K562 (cell line): ENCODE data around the gene KMT5B. TPM values are rescaled to one million over a fixed set of nuclear protein-coding genes. Genes with fewer than 3 reads are reported as not detected.

Source experiments
- ATAC-seq: fragments of 200-7000 bp; cut with Tn5 transposase; 3 replicates; pipeline ENCODE4 v1.9.1; 2020; ENCODE audit warnings: moderate library complexity
- BruUV-seq: library from RNA; stranded (reverse); fragments of 400-500 nt; replicated peaks from 2 replicates; lab custom pipeline; 2021; lab: Mats Ljungman, UMichigan
- CTCF ChIA-PET: fragments of 300-600 bp; formaldehyde crosslinking; extraction: SDS; loops from one replicate; lab custom pipeline; 2021; ENCODE audit warnings: low intra/inter-chr PET ratio; lab: Yijun Ruan, JAX
- POLR2A ChIA-PET: fragments of 300-600, 350-650 bp; sonication (Branson Sonifier 250); formaldehyde crosslinking; extraction: SDS; loops from one replicate; lab custom pipeline; 2021; ENCODE audit warnings: antibody characterized with exemption, inconsistent platforms; lab: Yijun Ruan, JAX
- DNase-seq, 4 experiments: peaks; one replicate each; pipeline versions ENCODE4 v3.0.0 to v3.0.0-alpha.2; 2011 to 2018; ENCODE audit warnings: low spot score in 3 of 4, mixed read lengths in 3 of 4; ENCODE audit errors: extremely low read depth in 1 of 4
- FAIRE-seq: peaks from 2 replicates; lab custom pipeline; 2011; peaks lifted over from hg19 to GRCh38; lab: Jason Lieb, UNC
- H2AFZ ChIP-seq: 2 replicates; pipeline ENCODE4 v1.6.0; 2011; ENCODE audit warnings: low read depth, low read length, control low read depth, inconsistent platforms
- H3K27ac ChIP-seq: fragments of 200-600 bp; 3 replicates; pipeline ENCODE4 v1.8.0; 2011; ENCODE audit warnings: low read depth, mild to moderate bottlenecking, control low read depth, inconsistent platforms, low read length, moderate library complexity, mixed read lengths; ENCODE audit errors: extremely low read depth
- H3K27me3 ChIP-seq, 2 experiments: fragments of 300-600 bp in 1 of 2; 2 replicates in 1 of 2; 3 replicates in 1 of 2; pipeline versions ENCODE4 v1.6.0 to v1.8.0; 2011; ENCODE audit warnings: inconsistent platforms in 2 of 2, low read length in 2 of 2, mild to moderate bottlenecking in 1 of 2, mixed read lengths in 1 of 2, moderate library complexity in 1 of 2; ENCODE audit not compliant: control insufficient read depth in 2 of 2, insufficient read depth in 2 of 2
- H3K36me3 ChIP-seq: fragments of 300-600 bp; 3 replicates; pipeline ENCODE4 v1.8.0; 2011; ENCODE audit warnings: mild to moderate bottlenecking, low read length, inconsistent platforms; ENCODE audit not compliant: control insufficient read depth, insufficient read depth
- H3K4me1 ChIP-seq, 2 experiments: fragments of 200-600 bp in 1 of 2; replicated peaks in 1 of 2; 2 replicates in 1 of 2; 3 replicates in 1 of 2; pipeline versions ENCODE4 v1.5.1 to v1.8.0; 2011; ENCODE audit warnings: inconsistent platforms in 2 of 2, low read length in 2 of 2, mild to moderate bottlenecking in 1 of 2, mixed read lengths in 1 of 2, moderate library complexity in 1 of 2; ENCODE audit not compliant: control insufficient read depth in 2 of 2, insufficient read depth in 2 of 2
- H3K4me2 ChIP-seq: 2 replicates; pipeline ENCODE4 v1.6.1; 2011; ENCODE audit warnings: low read length, control low read depth, inconsistent platforms, mixed read lengths; ENCODE audit not compliant: insufficient read depth
- H3K4me3 ChIP-seq: fragments of 200-600 bp; sonication (generic), shearing (Covaris generic); 2 replicates; pipeline ENCODE4 v1.5.1; 2016; ENCODE audit warnings: control low read depth, inconsistent platforms
- H3K79me2 ChIP-seq: fragments of 200-600 bp; 3 replicates; pipeline ENCODE4 v1.8.0; 2011; ENCODE audit warnings: low read length, inconsistent platforms; ENCODE audit not compliant: control insufficient read depth, insufficient read depth
- H3K9ac ChIP-seq, 2 experiments: 2 replicates each; pipeline versions ENCODE4 v1.6.0 to v1.6.1; 2011; ENCODE audit warnings: low read depth in 2 of 2, low read length in 2 of 2, control low read depth in 1 of 2, inconsistent platforms in 1 of 2, mild to moderate bottlenecking in 1 of 2, mixed read lengths in 1 of 2; ENCODE audit not compliant: insufficient read depth in 1 of 2
- H3K9me1 ChIP-seq: one replicate; pipeline ENCODE4 v1.6.0; 2011; ENCODE audit warnings: inconsistent platforms, mild to moderate bottlenecking, low read length, moderate library complexity; ENCODE audit not compliant: control insufficient read depth, insufficient read depth
- H3K9me3 ChIP-seq: replicated peaks from 2 replicates; pipeline ENCODE4 v1.5.1; 2011; ENCODE audit warnings: low read depth, low read length, inconsistent platforms; ENCODE audit not compliant: control insufficient read depth, insufficient read depth
- H4K20me1 ChIP-seq: replicated peaks from 2 replicates; pipeline ENCODE4 v1.6.1; 2011; ENCODE audit warnings: low read length, inconsistent platforms, mixed read lengths; ENCODE audit not compliant: control insufficient read depth, insufficient read depth
- AFF4 ChIP-seq: sonication (generic); formaldehyde crosslinking; IDR thresholded peaks from 2 replicates; pipeline ENCODE4 v1.8.0; 2023; ENCODE audit warnings: mild to moderate bottlenecking, missing genetic modification reagents
- CBFB ChIP-seq: sonication (generic); formaldehyde crosslinking; IDR thresholded peaks from 2 replicates; pipeline ENCODE4 v1.4.0; 2020; ENCODE audit warnings: mild to moderate bottlenecking, missing genetic modification reagents
- DEAF1 ChIP-seq: fragments of 450-650 bp; formaldehyde crosslinking; IDR thresholded peaks from 2 replicates; pipeline ENCODE4 v1.4.0; 2020; ENCODE audit warnings: mild to moderate bottlenecking, moderate library complexity
- DPF2 ChIP-seq: fragments of 450-650 bp; IDR thresholded peaks from 2 replicates; pipeline ENCODE4 v1.6.1; 2016
- MCM3 ChIP-seq: fragments of 450-650 bp; IDR thresholded peaks from 2 replicates; pipeline ENCODE4 v1.6.1; 2016
- MEIS2 ChIP-seq: fragments of 450-650 bp; IDR thresholded peaks from 2 replicates; pipeline ENCODE4 v1.6.1; 2014; ENCODE audit warnings: mild to moderate bottlenecking; ENCODE audit not compliant: partially characterized antibody
- NRF1 ChIP-seq, 2 experiments: fragments of 450-650 bp; IDR thresholded peaks in 1 of 2; conservative IDR thresholded peaks in 1 of 2; 2 replicates each; pipeline ENCODE4 v1.6.1; 2014; ENCODE audit warnings: mild to moderate bottlenecking in 2 of 2
- POU5F1 ChIP-seq: fragments of 150-350 bp; IDR thresholded peaks from 2 replicates; pipeline ENCODE4 v1.6.1; 2014; ENCODE audit warnings: borderline replicate concordance, low read length, low read depth, mild to moderate bottlenecking; ENCODE audit not compliant: partially characterized antibody
- SMARCE1 ChIP-seq: fragments of 450-650 bp; IDR thresholded peaks from 2 replicates; pipeline ENCODE4 v1.7.1; 2016; ENCODE audit warnings: mild to moderate bottlenecking
- ZNF518B ChIP-seq: fragments of 250-450 bp; sonication (Bioruptor Pico); IDR thresholded peaks from 2 replicates; pipeline ENCODE4 v1.5.0; 2021; ENCODE audit warnings: mild to moderate bottlenecking, moderate library complexity
- WGBS: fragments of 100-300 bp; shearing (Covaris generic); methylation state at CpG from one replicate; pipeline ENCODE4 v1.1.6; 2016; ENCODE audit warnings: low coverage, mixed read lengths; ENCODE audit not compliant: insufficient coverage; ENCODE audit errors: missing lambda C conversion rate; 5-methylcytosine and 5-hydroxymethylcytosine counted together
- in situ Hi-C: fragments of 300-500 bp; cut with MboI; formaldehyde crosslinking; loops from 4 replicates; pipeline ENCODE4 v1.15.0; 2018; ENCODE audit warnings: inconsistent platforms, mixed read lengths
- intact Hi-C: fragments of 100-400 bp; cut with micrococcal nuclease; formaldehyde crosslinking; loops from 2 replicates; pipeline ENCODE4 v1.14.2; 2022
- polyA plus RNA-seq, 8 experiments: library from polyadenylated mRNA; depleted of rRNA in 4 of 8; stranded (reverse) in 5 of 8; unstranded in 3 of 8; fragments of >200 nt; fragmentation: Nextera tagmentation in 2 of 8; fragmentation: Illumina TruSeq in 1 of 8; extraction: Ambion mirVana in 2 of 8; extraction: Trizol in 1 of 8; gene quantifications; 2 replicates each; pipeline versions ENCODE4 v1.2.1 to v1.2.3, GENCODE V29; 2011 to 2014; ENCODE audit warnings: inconsistent platforms in 1 of 8, missing spikeins in 1 of 8
- total RNA-seq, 7 experiments: library from RNA; depleted of rRNA in 6 of 7; stranded (reverse); fragments of >200 nt in 6 of 7; fragmentation: Illumina TruSeq in 2 of 7; extraction: Trizol in 2 of 7; gene quantifications; 2 replicates each; pipeline versions ENCODE4 v1.2.1 to v1.2.3, GENCODE V29; 2011 to 2021; ENCODE audit warnings: low replicate concordance in 1 of 7

The KMT5B gene
- total and polyA plus RNA-seq, 9 of the 15 experiments (the other 6 are each of a cell fraction or from before 2014, with no cell fraction given): 7.3 to 27.3 (median 20.9) TPM

GRCh38 chr11:68118706-68119448, 94.2 kb downstream of the KMT5B start:
- intact Hi-C loops: no loop called here
- peak overlapping the region; percentile 15 to 53; a peak in 3 of 4 replicates for H3K9ac ChIP-seq
- ATAC-seq (peak; percentile 7; the same call in 2 of the 3 replicates), FAIRE-seq (no peak), DNase-seq (peak in 2 of 4 experiments; percentile 9 to 47)
- ChIA-PET POLR2A (interaction anchor here (0.6 to 4.7 kb wide), 14 partner anchors 12 to 143 kb away, joined by 3 to 31 read pairs (median 4); no protein-coding TSS in a partner anchor), CTCF (no interaction called here)
- peak overlapping the region; percentile 63; the same call in 1 of the 2 replicates for H3K4me3 ChIP-seq
- TSS peak; percentile 47 for BruUV-seq
- H2AFZ ChIP-seq: no peak overlapping the region
- peak overlapping the region; percentile 9; the same call in 2 of the 3 replicates for H3K27ac ChIP-seq
- no peaks in the 10 kb centered on the region for H3K9me3 ChIP-seq
- 28% methylated on average over 4 of the region's 4 CpGs for WGBS
- H3K4me2 ChIP-seq: peak overlapping the region; percentile 85
- H3K4me1 ChIP-seq: peaks cover 23 to 38% of the 10 kb centered on the region in 2 experiments
- no peaks in the 10 kb centered on the region for H3K27me3 ChIP-seq
- H3K79me2 ChIP-seq: peaks cover 63% of the 10 kb centered on the region
- in situ Hi-C loops: no loop called here
- H3K36me3 ChIP-seq: peaks cover 36% of the 10 kb centered on the region
- no peaks in the 10 kb centered on the region for H3K9me1 ChIP-seq
- no peaks in the 10 kb centered on the region for H4K20me1 ChIP-seq
- TF ChIP-seq NRF1 (conservative IDR thresholded peaks at IDR 0.05 in 1 of 2, IDR thresholded peaks at IDR 0.05 in 1 of 2) (no peak), DEAF1 (CRISPR knock-in tag) (no peak), MCM3 (no peak), SMARCE1 (peak; percentile 49; the same call in 1 of the 2 replicates), CBFB (CRISPR knock-in tag) (no peak), MEIS2 (peak; percentile 35), DPF2 (peak; percentile 38; the same call in 1 of the 2 replicates), POU5F1 (no peak), ZNF518B (CRISPR knock-in tag) (no peak), AFF4 (CRISPR knock-in tag) (peak; percentile 15; the same call in 1 of the 2 replicates)
